WI38 (cell line): Measurements from ENCODE around the gene CCDC73.

Experiments
- H3K4me3 ChIP-seq: 2 replicates; pipeline ENCODE4 v1.5.1; 2011; ENCODE audit warnings: low read depth, mild to moderate bottlenecking, control low read depth, low read length
- TF ChIP-seq, protein P1 (sequence below): IDR thresholded peaks from 2 replicates; pipeline ENCODE4 v1.5.1; 2012; ENCODE audit warnings: low read depth, mild to moderate bottlenecking, control low read depth, low read length

The CCDC73 gene

DNA sequence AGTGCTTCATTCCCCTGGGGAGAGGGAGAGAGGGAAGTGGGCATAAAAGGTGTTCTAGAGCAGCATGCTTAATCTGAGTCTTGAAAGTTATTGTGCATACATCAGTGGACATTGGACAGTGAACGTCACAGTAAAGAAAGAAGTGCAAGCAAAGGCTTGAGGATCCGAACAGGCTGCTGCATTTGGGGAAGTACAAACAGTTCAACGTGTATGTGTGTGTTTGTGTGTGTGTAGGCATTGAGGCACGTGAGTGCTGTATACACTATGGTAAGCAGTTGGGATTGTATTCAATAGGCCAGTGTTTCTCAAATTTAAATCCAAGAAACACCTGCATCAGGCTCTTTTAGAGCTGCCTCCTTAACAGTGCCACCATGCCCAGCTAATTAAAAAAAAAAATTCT lies 221.2 kb downstream of the CCDC73 start:
- no peak overlapping the region for H3K4me3 ChIP-seq
- TF ChIP-seq, protein P1, sequence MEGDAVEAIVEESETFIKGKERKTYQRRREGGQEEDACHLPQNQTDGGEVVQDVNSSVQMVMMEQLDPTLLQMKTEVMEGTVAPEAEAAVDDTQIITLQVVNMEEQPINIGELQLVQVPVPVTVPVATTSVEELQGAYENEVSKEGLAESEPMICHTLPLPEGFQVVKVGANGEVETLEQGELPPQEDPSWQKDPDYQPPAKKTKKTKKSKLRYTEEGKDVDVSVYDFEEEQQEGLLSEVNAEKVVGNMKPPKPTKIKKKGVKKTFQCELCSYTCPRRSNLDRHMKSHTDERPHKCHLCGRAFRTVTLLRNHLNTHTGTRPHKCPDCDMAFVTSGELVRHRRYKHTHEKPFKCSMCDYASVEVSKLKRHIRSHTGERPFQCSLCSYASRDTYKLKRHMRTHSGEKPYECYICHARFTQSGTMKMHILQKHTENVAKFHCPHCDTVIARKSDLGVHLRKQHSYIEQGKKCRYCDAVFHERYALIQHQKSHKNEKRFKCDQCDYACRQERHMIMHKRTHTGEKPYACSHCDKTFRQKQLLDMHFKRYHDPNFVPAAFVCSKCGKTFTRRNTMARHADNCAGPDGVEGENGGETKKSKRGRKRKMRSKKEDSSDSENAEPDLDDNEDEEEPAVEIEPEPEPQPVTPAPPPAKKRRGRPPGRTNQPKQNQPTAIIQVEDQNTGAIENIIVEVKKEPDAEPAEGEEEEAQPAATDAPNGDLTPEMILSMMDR, result no peak

DNA sequence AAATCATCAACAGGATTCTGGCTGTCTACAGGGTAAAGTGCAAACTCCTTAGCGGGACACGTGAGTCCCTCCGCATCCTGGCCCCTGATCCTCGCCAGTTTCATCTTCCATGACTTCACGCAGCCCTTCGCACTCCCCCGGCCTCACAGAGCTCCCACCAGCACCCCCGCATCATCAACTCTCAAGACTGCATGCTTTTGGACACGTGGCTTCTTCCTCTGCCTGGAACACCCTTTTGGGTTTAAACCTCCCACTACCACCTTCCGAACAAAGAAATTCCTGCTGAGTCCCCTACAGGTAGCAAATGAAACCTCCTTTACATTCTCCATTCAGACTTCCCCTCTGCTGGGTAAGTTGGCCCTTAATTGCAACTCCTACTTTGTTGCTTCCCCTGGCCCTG lies 223.4 kb downstream of the CCDC73 start:
- TF ChIP-seq, protein P1, result no peak
- no peak overlapping the region for H3K4me3 ChIP-seq

DNA sequence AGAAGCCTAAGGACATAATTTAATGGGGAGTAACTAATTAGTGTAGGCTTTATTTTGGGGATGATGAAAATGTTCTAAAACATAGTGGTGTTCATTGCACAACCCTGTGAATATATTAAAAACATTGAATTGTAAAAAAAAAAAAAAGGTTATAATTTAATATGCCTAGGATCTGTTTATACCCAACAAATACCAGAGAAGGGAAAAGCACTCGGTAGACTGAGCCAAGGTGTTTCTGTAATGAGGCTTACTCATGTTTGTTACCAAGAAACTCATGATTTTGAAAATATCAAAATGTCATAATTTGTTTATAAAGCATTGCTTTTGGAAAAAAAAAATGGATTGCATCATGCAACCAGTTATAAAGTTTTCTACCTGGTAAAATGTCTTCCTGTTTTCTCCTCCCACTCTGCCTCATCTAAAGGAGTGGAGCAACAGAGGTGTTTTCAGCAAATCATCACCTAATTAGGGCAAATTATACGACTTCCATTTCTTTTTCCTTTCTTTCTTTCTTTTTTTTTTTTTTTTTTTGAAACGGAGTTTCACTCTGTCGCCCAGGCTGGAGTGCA lies 225.1 kb downstream of the CCDC73 start:
- H3K4me3 ChIP-seq, result no peak overlapping the region

DNA sequence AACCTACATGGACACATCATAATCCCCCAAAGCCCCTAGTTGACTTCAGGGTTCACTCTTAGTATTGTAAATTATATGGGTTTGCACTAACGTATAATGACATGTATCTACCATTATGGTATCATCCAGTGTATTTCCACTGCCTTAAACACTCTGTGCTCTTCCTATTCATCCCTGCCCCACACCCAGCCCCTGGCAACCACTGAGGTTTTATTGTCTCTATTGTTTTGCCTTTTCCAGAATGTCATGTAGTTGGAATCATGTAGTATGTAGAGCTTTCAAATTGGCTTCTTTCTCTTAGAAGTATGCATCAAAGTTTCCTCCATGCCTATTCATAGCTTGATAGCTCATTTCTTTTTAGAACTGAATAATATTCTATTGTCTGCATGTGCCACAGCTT lies 227.3 kb downstream of the CCDC73 start:
- TF ChIP-seq, protein P1, result no peak
- H3K4me3 ChIP-seq, result no peak overlapping the region

More for the DNA sequence above, 225.1 kb downstream of the CCDC73 start:
- TF ChIP-seq, protein P1, result no peak

DNA sequence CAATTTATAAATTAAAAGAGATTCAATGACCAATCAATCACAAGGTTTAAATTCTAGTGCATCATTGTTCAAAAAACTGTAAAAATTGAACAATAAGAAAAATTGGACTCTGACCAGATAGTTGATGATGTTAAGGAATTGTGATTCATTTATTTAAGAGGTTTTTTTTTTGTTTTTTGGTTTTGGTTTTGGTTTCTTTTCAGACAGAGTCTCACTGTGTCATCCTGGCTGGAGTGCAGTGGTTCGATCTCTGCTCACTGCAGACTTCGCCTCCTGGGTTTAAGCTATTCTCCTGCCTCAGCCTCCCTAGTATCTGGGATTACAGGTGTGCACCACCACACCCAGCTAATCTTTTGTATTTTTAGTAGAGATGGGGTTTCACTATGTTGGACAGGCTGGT lies 227.9 kb downstream of the CCDC73 start:
- TF ChIP-seq, protein P1, result no peak
- H3K4me3 ChIP-seq, result no peak overlapping the region

DNA sequence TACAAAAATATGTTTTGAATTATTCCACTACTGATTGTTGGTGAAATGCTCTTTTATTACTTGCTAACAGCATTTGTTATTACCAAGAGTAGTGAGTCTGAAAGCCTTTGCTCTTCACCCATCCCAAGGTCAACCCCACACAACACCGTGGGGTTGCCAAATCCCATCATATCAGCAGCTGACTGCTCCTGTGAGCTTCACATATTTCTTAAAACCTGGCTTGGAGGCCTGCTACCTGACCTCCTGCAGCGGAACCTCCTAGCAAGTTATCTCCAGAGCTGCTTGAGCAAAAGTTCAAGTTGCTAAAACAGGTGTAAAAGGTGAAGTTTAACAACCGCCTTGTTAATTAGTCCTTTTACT lies 230.9 kb downstream of the CCDC73 start:
- TF ChIP-seq, protein P1, result no peak
- no peak overlapping the region for H3K4me3 ChIP-seq

DNA sequence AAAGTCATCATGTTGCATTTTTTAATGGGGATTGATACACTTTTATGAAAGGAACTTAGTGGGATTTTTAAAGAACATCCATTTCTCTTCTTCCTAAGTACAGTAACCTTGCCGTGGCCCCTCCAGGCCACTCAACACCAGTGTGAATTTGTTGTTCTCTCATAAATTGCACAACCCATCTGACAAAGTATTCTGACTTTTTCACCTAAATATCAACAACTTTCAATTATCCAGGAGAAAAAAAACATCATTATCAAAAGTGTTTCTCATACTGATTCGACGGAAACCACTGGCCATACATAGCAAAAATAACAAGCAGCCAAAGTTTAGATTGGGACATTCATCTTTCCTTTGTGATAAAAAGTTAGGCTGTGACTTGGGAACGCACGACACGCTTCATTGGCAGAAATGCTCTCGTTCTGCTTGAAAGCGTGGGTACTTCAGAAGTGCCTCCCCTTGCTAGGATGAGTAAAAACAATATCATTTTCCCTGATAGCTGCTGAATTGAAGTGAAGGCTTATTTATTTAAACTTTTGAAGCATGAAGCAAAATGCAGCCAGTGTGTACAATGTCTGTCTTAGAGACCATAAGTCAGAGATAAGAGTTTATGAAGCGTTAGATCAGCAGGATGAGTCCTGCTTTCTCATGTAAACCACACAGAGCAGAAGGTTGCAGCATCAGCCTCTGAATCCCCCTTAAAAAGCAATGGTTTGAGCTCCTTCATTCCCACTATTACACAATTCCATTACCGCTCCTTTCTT lies 231.4 kb downstream of the CCDC73 start:
- TF ChIP-seq, protein P1, result no peak
- H3K4me3 ChIP-seq, result no peak overlapping the region
